ENCODE measurements around the gene MAP2. TPM values are rescaled to one million over a fixed set of nuclear protein-coding genes. Genes with fewer than 3 reads are reported as not detected.

The MAP2 gene
- total RNA-seq, 1 donor: 2.2 TPM

DNA sequence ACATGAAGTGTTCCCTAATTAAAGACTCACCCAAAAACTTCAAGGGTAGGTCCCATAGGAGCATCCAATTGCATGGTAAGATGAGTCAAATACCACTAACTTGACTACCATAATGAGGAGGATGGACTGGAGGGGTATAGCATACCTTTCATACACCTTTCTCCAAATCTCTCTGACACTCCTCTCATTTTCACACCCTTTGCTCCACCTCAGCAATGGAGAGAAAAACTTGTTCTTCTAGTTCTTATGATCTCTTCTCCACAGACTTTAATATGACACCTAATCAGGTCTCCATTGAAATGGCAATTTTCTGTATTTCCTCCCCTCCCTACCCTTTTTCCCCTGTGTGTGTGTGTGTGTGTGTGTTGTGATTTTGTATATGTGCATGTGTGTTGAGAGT is 41.1 kb upstream of the MAP2 start:
- Histone ChIP-seq H3K9me3 (ENCODE audit: low read depth, low read length) (no peaks in the 10 kb centered on the region), H4K20me1 (ENCODE audit: insufficient read depth, low read length) (no peaks in the 10 kb centered on the region), H2AFZ (ENCODE audit: low read length) (no peak overlapping the region), H3K27ac (ENCODE audit: low read depth, low read length) (no peak overlapping the region), H3K27me3 (ENCODE audit: insufficient read depth, low read length) (no peaks in the 10 kb centered on the region), H3K4me2 (ENCODE audit: insufficient read depth, low read length) (no peak overlapping the region), H3K36me3 (ENCODE audit: insufficient read depth, low read length) (no peaks in the 10 kb centered on the region), H3K79me2 (ENCODE audit: insufficient read depth, low read length) (no peaks in the 10 kb centered on the region), H3K4me3 (ENCODE audit: insufficient read depth, low read length) (no peak overlapping the region), H3K4me1 (ENCODE audit: insufficient read depth, low read length) (no peaks in the 10 kb centered on the region)
- TF ChIP-seq, protein P1, sequence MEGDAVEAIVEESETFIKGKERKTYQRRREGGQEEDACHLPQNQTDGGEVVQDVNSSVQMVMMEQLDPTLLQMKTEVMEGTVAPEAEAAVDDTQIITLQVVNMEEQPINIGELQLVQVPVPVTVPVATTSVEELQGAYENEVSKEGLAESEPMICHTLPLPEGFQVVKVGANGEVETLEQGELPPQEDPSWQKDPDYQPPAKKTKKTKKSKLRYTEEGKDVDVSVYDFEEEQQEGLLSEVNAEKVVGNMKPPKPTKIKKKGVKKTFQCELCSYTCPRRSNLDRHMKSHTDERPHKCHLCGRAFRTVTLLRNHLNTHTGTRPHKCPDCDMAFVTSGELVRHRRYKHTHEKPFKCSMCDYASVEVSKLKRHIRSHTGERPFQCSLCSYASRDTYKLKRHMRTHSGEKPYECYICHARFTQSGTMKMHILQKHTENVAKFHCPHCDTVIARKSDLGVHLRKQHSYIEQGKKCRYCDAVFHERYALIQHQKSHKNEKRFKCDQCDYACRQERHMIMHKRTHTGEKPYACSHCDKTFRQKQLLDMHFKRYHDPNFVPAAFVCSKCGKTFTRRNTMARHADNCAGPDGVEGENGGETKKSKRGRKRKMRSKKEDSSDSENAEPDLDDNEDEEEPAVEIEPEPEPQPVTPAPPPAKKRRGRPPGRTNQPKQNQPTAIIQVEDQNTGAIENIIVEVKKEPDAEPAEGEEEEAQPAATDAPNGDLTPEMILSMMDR (IDR thresholded peaks at IDR 0.05; ENCODE audit: extremely low read depth, low read depth, low read length): no peak
- DNase-seq (ENCODE audit: insufficient read length, low spot score, missing footprints): no peak

DNA sequence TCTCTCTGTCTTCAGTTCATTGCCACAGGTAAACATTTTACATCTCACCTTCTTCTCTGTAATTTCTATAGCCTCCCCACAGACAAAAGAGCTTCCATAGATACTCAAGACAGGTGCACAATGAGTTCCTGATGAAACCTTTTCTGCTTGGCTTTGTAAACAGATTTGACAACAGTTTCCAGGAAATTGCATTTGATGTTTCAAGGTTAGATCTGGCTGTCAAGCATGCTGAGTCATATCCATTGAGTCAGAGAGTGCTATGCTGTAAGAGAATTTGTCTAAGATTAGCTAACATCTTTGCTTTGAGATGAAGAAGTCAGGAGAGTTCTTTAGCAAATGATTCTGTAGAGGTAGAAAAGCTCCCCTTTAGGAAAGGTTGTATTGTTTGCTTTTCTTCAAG is 40.6 kb upstream of the MAP2 start:
- no peak overlapping the region for H3K4me2 ChIP-seq (ENCODE audit: insufficient read depth, low read length)
- TF ChIP-seq, protein P1 (IDR thresholded peaks at IDR 0.05; ENCODE audit: extremely low read depth, low read depth, low read length): no peak

DNA sequence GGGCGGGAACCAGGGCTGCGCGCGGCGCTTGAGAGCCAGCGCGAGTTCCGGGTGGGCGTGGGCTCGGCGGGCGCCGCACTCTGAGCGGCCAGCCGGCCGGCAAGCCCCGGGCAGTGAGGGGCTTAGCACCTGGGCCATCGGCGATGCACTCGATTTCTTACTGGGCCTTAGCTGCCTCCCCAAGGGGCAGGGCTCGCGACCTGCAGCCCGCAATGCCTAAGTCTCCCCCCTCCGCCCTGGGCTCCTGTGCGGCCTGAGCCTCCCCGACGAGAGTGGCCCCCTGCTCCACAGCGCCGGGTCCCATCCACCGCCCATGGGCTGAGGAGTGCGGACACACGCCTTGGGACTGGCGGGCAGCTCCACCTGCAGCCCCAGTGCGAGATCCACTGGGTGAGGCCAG is 36.5 kb upstream of the MAP2 start:
- Histone ChIP-seq H3K79me2 (ENCODE audit: insufficient read depth, low read length) (no peaks in the 10 kb centered on the region), H3K9me3 (ENCODE audit: low read depth, low read length) (no peaks in the 10 kb centered on the region), H3K36me3 (ENCODE audit: insufficient read depth, low read length) (no peaks in the 10 kb centered on the region), H2AFZ (ENCODE audit: low read length) (no peak overlapping the region), H3K4me2 (ENCODE audit: insufficient read depth, low read length) (no peak overlapping the region), H3K27ac (ENCODE audit: low read depth, low read length) (no peak overlapping the region), H4K20me1 (ENCODE audit: insufficient read depth, low read length) (no peaks in the 10 kb centered on the region), H3K4me3 (ENCODE audit: insufficient read depth, low read length) (no peak overlapping the region), H3K4me1 (ENCODE audit: insufficient read depth, low read length) (no peaks in the 10 kb centered on the region), H3K27me3 (ENCODE audit: insufficient read depth, low read length) (peaks cover 7% of the 10 kb centered on the region)
- TF ChIP-seq, protein P1 (IDR thresholded peaks at IDR 0.05; ENCODE audit: extremely low read depth, low read depth, low read length): no peak
- no peak for DNase-seq (ENCODE audit: insufficient read length, low spot score, missing footprints)

More for the DNA sequence above, 40.6 kb upstream of the MAP2 start:
- Histone ChIP-seq H3K27me3 (ENCODE audit: insufficient read depth, low read length) (no peaks in the 10 kb centered on the region), H3K9me3 (ENCODE audit: low read depth, low read length) (no peaks in the 10 kb centered on the region), H3K4me1 (ENCODE audit: insufficient read depth, low read length) (no peaks in the 10 kb centered on the region), H3K36me3 (ENCODE audit: insufficient read depth, low read length) (no peaks in the 10 kb centered on the region), H2AFZ (ENCODE audit: low read length) (no peak overlapping the region), H3K27ac (ENCODE audit: low read depth, low read length) (no peak overlapping the region), H4K20me1 (ENCODE audit: insufficient read depth, low read length) (no peaks in the 10 kb centered on the region), H3K4me3 (ENCODE audit: insufficient read depth, low read length) (no peak overlapping the region), H3K79me2 (ENCODE audit: insufficient read depth, low read length) (no peaks in the 10 kb centered on the region)
- peak; percentile 64 for DNase-seq (ENCODE audit: insufficient read length, low spot score, missing footprints)

DNA sequence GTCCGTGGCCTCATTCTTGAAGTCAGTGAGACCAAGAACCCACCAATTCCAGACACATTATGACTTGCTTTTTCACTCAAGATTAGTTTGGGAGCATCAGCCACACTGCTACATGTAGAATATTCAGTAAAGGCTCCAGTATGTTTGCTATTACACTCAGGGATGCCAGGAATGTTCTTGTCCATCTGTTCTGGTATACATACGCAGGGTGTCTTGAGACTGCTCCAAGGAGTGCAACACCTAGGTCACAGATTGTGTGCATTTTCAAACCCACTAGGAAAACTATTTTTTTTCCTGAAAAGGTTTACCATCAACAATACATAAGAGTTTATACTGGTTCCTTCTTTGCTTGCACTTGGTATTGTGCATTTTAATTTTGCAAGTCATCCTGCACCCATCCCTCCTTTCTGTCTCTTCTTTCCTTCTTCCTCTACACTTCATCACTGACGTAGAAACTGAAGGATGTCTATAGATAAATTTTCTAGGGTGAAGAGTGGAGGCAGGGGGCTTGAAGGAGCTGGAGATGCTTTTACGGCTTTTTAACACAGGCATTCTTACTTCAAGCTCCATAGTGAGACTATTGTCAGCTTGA is 35.3 kb upstream of the MAP2 start:
- H3K4me2 ChIP-seq (ENCODE audit: insufficient read depth, low read length): no peak overlapping the region
- H3K36me3 ChIP-seq (ENCODE audit: insufficient read depth, low read length): no peaks in the 10 kb centered on the region
- TF ChIP-seq, protein P1 (IDR thresholded peaks at IDR 0.05; ENCODE audit: extremely low read depth, low read depth, low read length): no peak
- H3K4me1 ChIP-seq (ENCODE audit: insufficient read depth, low read length): no peaks in the 10 kb centered on the region
- H2AFZ ChIP-seq (ENCODE audit: low read length): no peak overlapping the region
- DNase-seq (ENCODE audit: insufficient read length, low spot score, missing footprints): no peak
- H4K20me1 ChIP-seq (ENCODE audit: insufficient read depth, low read length): no peaks in the 10 kb centered on the region
- H3K9me3 ChIP-seq (ENCODE audit: low read depth, low read length): no peaks in the 10 kb centered on the region
- no peak overlapping the region for H3K27ac ChIP-seq (ENCODE audit: low read depth, low read length)
- H3K4me3 ChIP-seq (ENCODE audit: insufficient read depth, low read length): no peak overlapping the region
- H3K27me3 ChIP-seq (ENCODE audit: insufficient read depth, low read length): peaks cover 7% of the 10 kb centered on the region
- H3K79me2 ChIP-seq (ENCODE audit: insufficient read depth, low read length): no peaks in the 10 kb centered on the region
